ENCODE results near the gene CACUL1. TPM values are rescaled to one million over a fixed set of nuclear protein-coding genes. Genes with fewer than 3 reads are reported as not detected.
"Not testable (repeated sequence)": the region's sequence is repeated elsewhere in the genome, so short reads cannot be mapped to it uniquely, and the experiment has no call there.

Gene CACUL1
- total RNA-seq, 3 donors from 2014 or later: 39.2 to 54.0 (median 40.0) TPM

DNA sequence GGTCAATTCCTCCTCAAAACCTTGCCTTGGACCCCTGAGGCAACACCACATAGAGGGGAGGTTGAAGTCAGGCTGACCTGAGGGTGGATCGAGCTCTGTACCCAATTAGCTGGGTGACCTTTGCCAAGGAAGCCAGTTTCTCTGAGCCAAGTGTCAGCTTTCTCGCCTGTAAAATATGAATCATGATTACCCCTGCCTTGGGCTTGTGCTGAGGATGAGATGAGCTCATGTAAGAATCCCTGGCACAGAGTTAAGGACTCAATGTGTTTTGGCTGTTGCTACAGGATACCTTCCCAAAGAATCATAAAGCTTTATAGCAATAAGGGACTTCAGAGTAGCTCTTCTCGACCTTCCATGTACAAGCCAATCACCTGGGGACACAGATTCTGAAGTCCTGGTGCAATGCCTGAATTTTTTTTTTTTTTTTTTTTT lies 43.5 kb upstream of the CACUL1 start:
- H3K4me3 ChIP-seq: no peak overlapping the region
- DNase-seq (no peak), ATAC-seq (peak; percentile 71)
- TF ChIP-seq, protein P1, sequence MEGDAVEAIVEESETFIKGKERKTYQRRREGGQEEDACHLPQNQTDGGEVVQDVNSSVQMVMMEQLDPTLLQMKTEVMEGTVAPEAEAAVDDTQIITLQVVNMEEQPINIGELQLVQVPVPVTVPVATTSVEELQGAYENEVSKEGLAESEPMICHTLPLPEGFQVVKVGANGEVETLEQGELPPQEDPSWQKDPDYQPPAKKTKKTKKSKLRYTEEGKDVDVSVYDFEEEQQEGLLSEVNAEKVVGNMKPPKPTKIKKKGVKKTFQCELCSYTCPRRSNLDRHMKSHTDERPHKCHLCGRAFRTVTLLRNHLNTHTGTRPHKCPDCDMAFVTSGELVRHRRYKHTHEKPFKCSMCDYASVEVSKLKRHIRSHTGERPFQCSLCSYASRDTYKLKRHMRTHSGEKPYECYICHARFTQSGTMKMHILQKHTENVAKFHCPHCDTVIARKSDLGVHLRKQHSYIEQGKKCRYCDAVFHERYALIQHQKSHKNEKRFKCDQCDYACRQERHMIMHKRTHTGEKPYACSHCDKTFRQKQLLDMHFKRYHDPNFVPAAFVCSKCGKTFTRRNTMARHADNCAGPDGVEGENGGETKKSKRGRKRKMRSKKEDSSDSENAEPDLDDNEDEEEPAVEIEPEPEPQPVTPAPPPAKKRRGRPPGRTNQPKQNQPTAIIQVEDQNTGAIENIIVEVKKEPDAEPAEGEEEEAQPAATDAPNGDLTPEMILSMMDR (IDR thresholded peaks at IDR 0.05): no peak
- H3K4me1 ChIP-seq (ENCODE audit: low read depth): no peaks in the 10 kb centered on the region
- H3K36me3 ChIP-seq (ENCODE audit: low read depth): no peaks in the 10 kb centered on the region
- no peaks in the 10 kb centered on the region for H3K9me3 ChIP-seq
- intact Hi-C loops (cut with DNase I, micrococcal nuclease): no loop called here

GRCh38 chr10:118794971-118795370 lies 40.2 kb upstream of the CACUL1 start:
- intact Hi-C loops (cut with DNase I, micrococcal nuclease); ATAC-seq; H3K4me3 ChIP-seq; H3K4me1 ChIP-seq (ENCODE audit: low read depth); DNase-seq; H3K9me3 ChIP-seq; H3K36me3 ChIP-seq (ENCODE audit: low read depth): not testable (repeated sequence)

DNA sequence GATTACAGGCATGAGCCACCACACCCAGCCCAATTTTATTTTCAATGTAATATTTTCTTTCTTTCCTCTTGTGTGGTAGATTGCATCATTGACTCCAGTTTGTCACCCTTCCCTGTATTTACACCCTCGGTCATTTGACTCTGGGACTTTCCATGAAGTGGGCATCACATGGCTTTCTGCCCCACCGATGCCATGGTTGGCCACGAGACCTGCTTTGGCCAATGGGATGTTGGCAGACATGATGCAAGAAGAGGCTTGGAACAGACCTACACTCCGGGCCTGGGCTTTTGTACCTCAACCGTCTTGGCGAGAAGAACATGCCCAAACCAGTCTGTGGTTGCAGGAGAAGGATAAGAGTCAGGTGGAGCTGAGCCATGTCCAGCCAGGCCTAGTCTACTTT lies 38.8 kb upstream of the CACUL1 start:
- no peak for ATAC-seq
- no peaks in the 10 kb centered on the region for H3K36me3 ChIP-seq (ENCODE audit: low read depth)
- peak in 1 of 3 donors; percentile 9 for DNase-seq
- H3K4me1 ChIP-seq (ENCODE audit: low read depth): no peaks in the 10 kb centered on the region
- no peaks in the 10 kb centered on the region for H3K9me3 ChIP-seq
- TF ChIP-seq, protein P1 (IDR thresholded peaks at IDR 0.05): no peak
- intact Hi-C loops (cut with DNase I, micrococcal nuclease): no loop called here
- H3K4me3 ChIP-seq: no peak overlapping the region

DNA sequence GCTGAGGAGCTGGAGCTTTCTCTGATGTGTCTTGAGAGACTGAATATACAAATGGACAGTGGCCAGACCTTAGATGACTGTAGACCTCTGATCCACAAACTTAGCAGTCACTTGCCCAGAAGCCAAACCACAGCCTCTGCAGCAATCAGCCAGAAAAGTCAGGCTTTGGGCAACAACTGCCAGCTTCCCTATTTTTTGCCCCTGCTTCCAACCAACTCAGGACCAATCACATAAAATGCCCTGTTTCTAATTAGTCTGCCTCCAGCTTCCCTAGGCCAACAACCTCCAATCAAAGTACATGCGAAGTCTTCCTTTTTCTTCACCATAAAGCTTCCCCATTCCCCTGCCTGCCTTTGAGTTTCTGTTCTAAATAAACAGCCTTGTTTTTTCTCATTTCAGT lies 37.8 kb upstream of the CACUL1 start:
- no peaks in the 10 kb centered on the region for H3K9me3 ChIP-seq
- H3K36me3 ChIP-seq (ENCODE audit: low read depth): no peaks in the 10 kb centered on the region
- no peaks in the 10 kb centered on the region for H3K4me1 ChIP-seq (ENCODE audit: low read depth)
- ATAC-seq (peak; percentile 23), DNase-seq (peak in 1 of 3 donors; percentile 19)
- H3K4me3 ChIP-seq: no peak overlapping the region
- intact Hi-C loops (cut with DNase I, micrococcal nuclease): no loop called here
- TF ChIP-seq, protein P1 (IDR thresholded peaks at IDR 0.05): no peak

DNA sequence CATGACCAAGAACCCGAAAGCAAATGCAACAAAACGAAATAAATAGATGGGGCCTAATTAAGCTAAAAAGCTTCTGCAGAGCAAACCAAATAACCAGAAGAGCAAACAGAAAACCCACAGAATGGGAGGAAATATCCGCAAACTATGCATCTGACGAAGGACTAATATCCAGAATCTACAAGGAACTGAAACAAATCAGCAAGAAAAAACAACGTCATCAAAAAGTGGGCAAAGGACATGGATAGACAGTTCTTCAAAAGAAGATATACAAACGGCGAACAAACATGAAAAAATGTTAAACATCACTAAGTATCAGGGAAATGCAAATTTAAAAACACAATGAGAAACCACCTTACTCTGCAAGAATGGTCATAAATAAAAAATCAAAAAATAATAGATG lies 35.3 kb upstream of the CACUL1 start:
- Histone ChIP-seq H3K4me1 (ENCODE audit: low read depth) (no peaks in the 10 kb centered on the region), H3K36me3 (ENCODE audit: low read depth) (no peaks in the 10 kb centered on the region), H3K9me3 (no peaks in the 10 kb centered on the region), H3K4me3 (no peak overlapping the region)
- ATAC-seq (no peak), DNase-seq (no peak)
- intact Hi-C loops (cut with DNase I, micrococcal nuclease): no loop called here
- TF ChIP-seq, protein P1 (IDR thresholded peaks at IDR 0.05): no peak

GRCh38 chr10:118785551-118785950 lies 30.8 kb upstream of the CACUL1 start:
- H3K9me3 ChIP-seq: no peaks in the 10 kb centered on the region
- no peaks in the 10 kb centered on the region for H3K4me1 ChIP-seq (ENCODE audit: low read depth)
- intact Hi-C loops (cut with DNase I, micrococcal nuclease): no loop called here
- no peaks in the 10 kb centered on the region for H3K36me3 ChIP-seq (ENCODE audit: low read depth)
- ATAC-seq (no peak), DNase-seq (no peak)
- TF ChIP-seq, protein P1 (IDR thresholded peaks at IDR 0.05): no peak
- H3K4me3 ChIP-seq: no peak overlapping the region
